ENCODE data around the gene ALDH4A1. TPM values are rescaled to one million over a fixed set of nuclear protein-coding genes. Genes with fewer than 3 reads are reported as not detected.

ALDH4A1 gene
- 10 to 100 TPM; 14.5 to 23.2 (median 17.7) TPM for polyA plus RNA-seq (ENCODE audit: insufficient read depth in 1 of 5, insufficient read length in 5 of 5, low replicate concordance in 1 of 5)
- long read RNA-seq, donor 1, partial matches to known transcripts, result 0 of 4 reads
- long read RNA-seq, donor 1, other reads (novel, unspliced or antisense), result 0 of 4 reads
- long read RNA-seq, donor 2, partial matches to known transcripts, result 15 of 16 reads
- long read RNA-seq, donor 2, other reads (novel, unspliced or antisense), result 0 of 16 reads
- long read RNA-seq, donor 3, partial matches to known transcripts, result 0 of 1 reads
- long read RNA-seq, donor 3, other reads (novel, unspliced or antisense), result 0 of 1 reads
- long read RNA-seq, donor 4, partial matches to known transcripts, result 0 of 1 reads
- long read RNA-seq, donor 4, other reads (novel, unspliced or antisense), result 0 of 1 reads
- long read RNA-seq, donor 5, partial matches to known transcripts, result 0 of 3 reads
- long read RNA-seq, donor 5, other reads (novel, unspliced or antisense), result 0 of 3 reads
- long read RNA-seq, donor 6, partial matches to known transcripts, result 0 of 4 reads
- long read RNA-seq, donor 6, other reads (novel, unspliced or antisense), result 0 of 4 reads
- long read RNA-seq, donor 7, partial matches to known transcripts, result 0 of 2 reads
- long read RNA-seq, donor 7, other reads (novel, unspliced or antisense), result 0 of 2 reads
- long read RNA-seq, donor 8, partial matches to known transcripts, result 0 of 4 reads
- long read RNA-seq, donor 8, other reads (novel, unspliced or antisense), result 0 of 4 reads

- DNase-seq, result peak; percentile 96 to 97
Measured at GRCh38 chr1:18902523-18903290, at the start of gene ALDH4A1. Gene ALDH4A1 (minus strand): TSS chr1:18902555. CDS start chr1:18902523, 32 bp downstream.

- DNase-seq, result no peak
Measured at GRCh38 chr1:18951818-18952391, 49.5 kb upstream of the ALDH4A1 start.

DNA sequence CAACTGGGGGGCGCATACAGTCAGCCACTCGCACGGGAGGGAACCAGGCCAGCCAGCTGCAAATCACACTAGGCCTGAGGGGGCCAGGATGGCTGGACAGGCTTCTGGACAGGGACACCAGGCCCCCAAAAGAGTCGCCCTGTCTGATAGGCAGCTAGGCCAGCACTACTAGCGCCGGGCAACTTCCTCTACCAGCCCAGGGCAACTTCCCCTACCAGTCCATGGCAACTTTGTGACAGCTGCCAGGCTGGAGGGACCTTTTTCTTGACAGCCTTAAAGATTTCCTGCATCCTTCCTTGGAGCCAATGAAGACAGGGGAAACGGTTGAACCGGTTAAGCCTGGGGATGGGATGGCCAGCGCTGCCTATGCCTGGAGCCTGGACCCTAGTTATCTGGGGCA is 49.1 kb upstream of the ALDH4A1 start:
- no peak for DNase-seq

- DNase-seq, result no peak
Measured at GRCh38 chr1:18950401-18951026, 48.2 kb upstream of the ALDH4A1 start.

DNA sequence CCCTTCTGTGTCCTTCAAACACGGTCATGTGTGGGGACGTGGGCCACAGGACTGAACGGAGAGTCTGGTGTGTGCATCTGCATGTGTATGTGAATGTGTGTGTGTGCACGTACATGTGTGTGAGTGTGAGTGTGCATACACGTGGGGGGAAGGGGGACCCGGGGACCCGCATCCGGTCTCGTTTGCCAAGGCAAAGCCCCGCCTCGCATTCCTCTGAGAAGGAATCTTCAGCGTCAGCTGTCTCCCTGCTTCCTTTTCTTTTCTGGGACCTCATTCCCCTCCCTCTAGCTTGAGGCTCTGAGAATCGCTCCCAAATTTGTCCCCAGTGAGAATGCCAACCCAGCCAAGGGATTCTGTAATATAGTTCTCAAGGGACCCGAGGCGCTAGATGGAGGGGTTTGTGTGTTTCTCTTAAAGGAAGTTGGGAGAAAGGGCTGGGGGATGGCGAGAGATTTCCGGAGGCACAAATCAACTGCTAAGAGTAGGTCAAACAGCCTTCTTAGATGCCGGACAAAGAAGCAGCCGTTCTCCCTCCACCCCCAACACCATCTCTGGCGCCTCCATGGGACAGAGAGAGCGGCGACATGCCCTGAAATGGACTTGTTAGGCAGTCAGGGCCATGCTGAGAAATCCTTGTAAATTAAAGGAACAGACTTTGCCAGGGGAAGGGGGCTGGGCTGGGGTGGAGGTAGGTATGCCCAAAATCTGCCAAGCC is 47.5 kb upstream of the ALDH4A1 start:
- peak; percentile 79 to 86 for DNase-seq

DNA sequence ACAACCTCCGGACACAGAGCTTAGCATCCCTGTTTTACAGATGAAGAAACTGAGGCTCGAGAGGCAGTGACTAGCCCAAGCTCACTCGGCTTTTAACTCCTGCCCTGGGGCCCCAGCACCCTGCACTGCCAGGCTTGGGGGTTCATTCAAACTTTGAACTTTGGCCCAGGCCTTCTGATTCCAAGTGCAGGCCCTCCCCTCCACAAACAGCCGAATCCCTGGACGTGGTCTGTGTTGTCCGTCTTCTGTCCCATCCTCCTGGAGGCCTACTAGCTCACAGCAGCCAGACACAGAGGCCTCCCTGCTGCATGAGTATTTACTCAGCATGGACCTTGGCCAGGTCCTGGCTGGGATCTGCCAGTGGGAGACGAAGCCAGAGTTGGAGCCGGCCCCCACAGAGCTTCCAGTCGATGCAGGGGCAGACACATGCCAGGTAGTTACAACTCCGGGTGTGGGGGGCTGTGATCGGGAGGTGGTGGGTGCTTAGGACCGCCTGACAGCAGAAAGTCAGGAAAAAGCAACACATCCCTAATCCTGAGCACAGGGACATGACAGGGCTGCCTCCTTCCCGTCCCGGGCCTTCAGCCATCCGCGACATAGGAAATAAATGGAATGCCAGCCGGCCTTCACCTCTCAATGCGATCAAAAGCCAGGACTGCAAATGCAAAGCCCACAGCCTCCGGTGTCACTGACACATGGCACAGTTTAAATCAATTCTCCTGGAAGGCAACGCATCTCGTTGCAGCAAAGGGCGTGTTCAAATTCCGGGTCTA is 46.7 kb upstream of the ALDH4A1 start:
- no peak for DNase-seq

DNA sequence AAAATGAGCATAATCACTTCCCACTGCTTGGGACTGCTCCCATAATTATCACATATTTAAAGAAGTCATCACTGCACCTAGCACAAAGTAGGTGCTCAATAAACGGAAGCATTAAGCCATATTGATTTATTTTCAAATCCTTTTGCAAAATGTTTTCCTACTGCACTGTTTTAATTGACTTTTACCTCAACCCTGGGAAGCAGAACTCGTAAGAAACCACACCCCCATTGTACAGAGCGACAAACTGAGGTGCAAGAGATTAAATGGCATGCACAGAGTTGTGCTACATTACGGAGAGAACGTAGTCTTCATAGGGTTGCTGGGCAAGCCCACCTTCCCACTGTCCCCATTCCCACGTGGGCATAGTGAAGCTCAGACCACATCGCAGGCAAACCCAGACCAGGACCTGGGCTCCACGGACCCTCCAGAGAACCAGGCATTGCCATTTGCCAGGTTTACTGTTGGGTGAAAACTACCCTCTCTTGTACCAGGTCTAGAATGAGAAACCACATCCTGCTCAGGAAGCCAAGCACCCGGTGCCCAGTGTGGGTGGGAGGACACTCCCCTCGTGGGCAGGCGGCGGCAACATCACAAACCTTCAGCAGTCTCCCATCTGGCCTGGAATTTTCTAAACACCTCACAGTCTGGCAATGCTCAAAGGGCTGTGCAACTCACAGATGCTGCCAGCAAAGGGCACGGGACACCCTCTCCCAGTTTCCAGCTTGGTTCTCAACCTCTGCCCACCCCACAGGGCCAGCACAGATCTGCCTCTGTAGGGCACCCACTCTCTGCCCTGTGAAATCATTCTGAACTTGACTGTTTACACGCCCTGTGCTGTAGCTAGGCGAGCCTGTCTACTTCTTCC is 45.9 kb upstream of the ALDH4A1 start:
- DNase-seq, result no peak

DNA sequence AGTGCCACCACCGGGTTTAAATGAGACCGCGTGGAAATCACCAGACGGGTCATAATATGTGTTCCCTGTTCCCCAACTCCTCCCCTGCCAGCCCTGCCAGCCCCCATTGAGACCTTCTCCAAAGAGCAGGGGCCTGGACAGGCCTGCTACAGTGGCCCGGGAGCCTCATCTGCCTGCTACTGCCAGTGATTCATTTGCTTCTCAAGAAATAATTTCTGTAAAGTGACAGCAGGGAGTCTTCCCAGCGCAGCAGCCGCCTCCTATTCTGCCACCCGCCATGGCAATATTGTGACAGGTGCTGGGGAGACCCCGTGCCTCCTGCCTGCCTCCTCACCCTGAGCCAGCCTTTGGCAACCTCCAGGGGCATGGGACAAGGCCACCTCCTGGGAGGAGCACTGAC is 45.2 kb upstream of the ALDH4A1 start:
- no peak for DNase-seq

DNA sequence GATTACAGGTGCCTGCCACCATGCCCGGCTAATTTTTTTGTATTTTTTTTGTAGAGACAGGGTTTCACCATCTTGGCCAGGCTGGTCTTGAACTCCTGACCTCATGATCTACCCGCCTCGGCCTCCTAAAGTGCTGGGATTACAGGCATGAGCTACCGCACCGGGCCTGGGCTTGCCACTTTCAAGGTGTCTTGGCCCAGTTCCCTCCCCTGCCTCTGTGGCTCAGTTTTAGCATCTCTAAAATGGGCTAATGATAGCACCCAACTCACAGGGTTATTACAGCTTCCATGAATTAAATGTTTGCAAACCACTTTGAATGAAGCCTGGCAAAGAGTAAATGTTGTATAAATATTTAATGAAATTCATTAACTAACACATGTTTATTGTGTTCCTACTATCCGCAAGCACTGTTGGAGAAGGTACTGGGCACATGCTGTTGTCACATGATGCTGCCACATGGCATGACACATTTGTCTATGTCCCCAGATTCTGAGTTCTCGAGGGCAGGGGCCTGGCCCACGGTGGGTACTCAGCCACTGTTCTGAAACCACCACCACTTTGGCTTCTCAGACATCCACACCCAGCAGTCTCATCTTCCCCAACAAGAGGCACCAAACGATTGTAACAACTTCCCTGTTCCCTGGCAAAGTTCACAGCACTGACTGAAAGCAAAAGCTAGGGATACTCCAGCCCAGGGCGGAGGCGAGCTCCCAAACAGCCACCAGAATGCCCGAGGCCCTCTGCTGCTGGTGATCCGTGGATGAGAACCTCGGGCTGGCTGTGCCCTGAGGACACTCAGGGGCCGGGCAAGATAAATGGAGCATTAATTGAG is 44.4 kb upstream of the ALDH4A1 start:
- DNase-seq, result no peak

DNA sequence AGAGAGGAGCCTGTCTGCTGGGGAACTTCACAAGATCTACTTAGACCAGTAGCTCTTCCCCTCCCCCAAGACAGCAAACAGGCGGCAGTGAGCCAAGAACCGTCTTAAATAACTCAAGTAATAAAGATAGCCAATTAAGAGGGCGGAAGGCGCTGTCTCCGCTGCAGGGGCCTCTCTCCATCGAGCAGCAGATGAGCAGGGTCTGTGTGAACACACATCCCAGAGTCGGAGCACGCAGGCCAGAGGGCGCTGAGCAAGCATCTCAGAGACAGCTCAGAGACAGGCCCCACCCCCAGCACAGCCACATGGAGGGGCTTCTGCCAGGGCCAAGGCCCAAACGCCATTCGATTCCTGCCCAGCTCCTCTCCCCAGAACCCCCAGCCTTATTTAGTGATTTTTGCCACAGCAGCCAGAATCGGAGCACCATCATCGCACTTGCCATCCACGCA is 43.1 kb upstream of the ALDH4A1 start:
- DNase-seq, result peak; percentile 86 to 90

GRCh38 chr1:18944810-18945209 is 42.5 kb upstream of the ALDH4A1 start:
- DNase-seq, result no peak

- DNase-seq, result no peak
Measured at GRCh38 chr1:18943914-18944572, 41.7 kb upstream of the ALDH4A1 start.

GRCh38 chr1:18943162-18943561 is 40.8 kb upstream of the ALDH4A1 start:
- no peak for DNase-seq

- no peak for DNase-seq
Measured at GRCh38 chr1:18942340-18942739, 40.0 kb upstream of the ALDH4A1 start.

DNA sequence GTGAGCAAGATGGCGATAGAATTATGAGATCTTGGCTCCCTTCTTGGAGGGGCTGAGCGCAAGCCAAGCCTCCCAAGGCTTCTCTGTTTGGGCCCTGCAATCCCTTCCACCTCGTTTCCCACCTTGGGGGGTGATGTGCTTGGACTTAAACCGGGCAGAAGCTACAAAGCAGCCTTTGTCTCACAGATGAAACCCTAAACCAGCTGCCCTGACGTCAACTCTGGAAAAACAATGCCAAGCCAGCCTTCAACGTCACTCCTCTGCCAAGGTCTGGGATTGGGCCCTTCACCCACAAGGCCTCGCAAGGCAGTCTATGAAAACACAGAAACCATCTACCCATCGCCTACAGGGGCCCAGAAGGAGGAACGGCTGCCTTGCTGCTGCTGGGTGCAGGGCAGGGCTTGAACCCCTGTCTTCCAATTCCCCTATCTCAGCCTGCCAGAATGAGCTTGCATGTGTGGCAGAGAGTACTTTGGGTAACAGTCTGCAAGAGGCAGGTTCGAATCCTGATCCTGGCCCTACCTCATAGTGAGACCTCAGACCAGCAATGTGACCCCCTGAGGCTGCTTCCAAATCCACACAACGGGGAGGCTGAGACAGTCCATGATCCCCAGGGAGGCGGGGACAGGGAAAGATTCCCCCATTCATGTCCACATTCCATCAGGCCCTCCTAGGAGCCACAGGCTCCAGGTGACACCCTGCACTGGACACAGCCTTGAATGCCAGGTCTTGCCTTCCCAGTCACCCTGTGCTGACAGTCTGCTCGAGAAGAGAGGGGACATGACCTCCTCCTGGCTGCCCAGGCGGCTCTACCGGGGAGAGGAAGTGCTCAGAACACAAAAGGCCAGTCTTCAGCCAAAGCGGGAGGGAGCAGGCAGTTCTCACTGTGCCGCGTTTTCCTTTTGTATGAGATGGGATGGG is 39.1 kb upstream of the ALDH4A1 start:
- DNase-seq, result no peak
